B cell (primary cell): ENCODE data around the gene TOMM22. TPM values are rescaled to one million over a fixed set of nuclear protein-coding genes. Genes with fewer than 3 reads are reported as not detected.

Experiments used
- ATAC-seq: fragments of 200-7000 bp; cut with Tn5 transposase; one replicate; pipeline ENCODE4 v1.10.0; 2021; ENCODE audit warnings: low read depth, mild to moderate bottlenecking, moderate number of reproducible peaks, moderate library complexity
- CTCF ChIA-PET: fragments of 350-600 bp; sonication (Branson Sonifier 250); formaldehyde crosslinking; loops from one replicate; lab custom pipeline; 2021; ENCODE audit warnings: antibody characterized with exemption, inconsistent platforms; lab: Charles Lee
- POLR2A ChIA-PET: fragments of 350-600 bp; sonication (Branson Sonifier 250); formaldehyde crosslinking; loops from one replicate; lab custom pipeline; 2021; ENCODE audit warnings: antibody characterized with exemption; lab: Charles Lee
- DNase-seq: peaks from one replicate; pipeline ENCODE4 v3.0.0; 2013
- H2AFZ ChIP-seq: 2 replicates; pipeline ENCODE4 v1.6.1; 2012; ENCODE audit warnings: mild to moderate bottlenecking, low read depth, low read length; ENCODE audit not compliant: insufficient read depth, poor library complexity, severe bottlenecking
- H3K27ac ChIP-seq, 2 donors: 1 replicate in 1 of 2; 2 replicates in 1 of 2; pipeline ENCODE4 v1.5.1; 2012 to 2013; ENCODE audit warnings: low read length in 2 of 2, mild to moderate bottlenecking in 2 of 2, moderate library complexity in 1 of 2
- H3K27me3 ChIP-seq, 4 experiments: fragments of 200-600 bp in 1 of 4; sonication (generic) in 1 of 4; replicated peaks in 1 of 4; 1 replicate in 2 of 4; 2 replicates in 2 of 4; pipeline versions ENCODE4 v1.6.1 to v1.7.0; 2013 to 2016; ENCODE audit warnings: low read length in 3 of 4, mild to moderate bottlenecking in 2 of 4, mixed read lengths in 1 of 4, moderate library complexity in 1 of 4; ENCODE audit not compliant: insufficient read depth in 4 of 4, control insufficient read depth in 3 of 4; ENCODE audit errors: control extremely low read depth in 1 of 4
- H3K36me3 ChIP-seq, 2 experiments: replicated peaks in 1 of 2; 1 replicate in 1 of 2; 2 replicates in 1 of 2; pipeline versions ENCODE4 v1.6.1 to v1.7.1; 2013; ENCODE audit warnings: low read length in 1 of 2; ENCODE audit not compliant: insufficient read depth in 2 of 2, control insufficient read depth in 1 of 2; ENCODE audit errors: control extremely low read depth in 1 of 2, extremely low read depth in 1 of 2
- H3K4me1 ChIP-seq, 2 donors: fragments of 200-600 bp in 1 of 2; sonication (generic) in 1 of 2; 1 replicate in 1 of 2; 2 replicates in 1 of 2; pipeline versions ENCODE4 v1.5.1 to v1.6.1; 2013 to 2017; ENCODE audit warnings: low read length in 2 of 2; ENCODE audit not compliant: control insufficient read depth in 2 of 2, insufficient read depth in 2 of 2
- H3K4me2 ChIP-seq: replicated peaks from 2 replicates; pipeline ENCODE3; 2012; ENCODE audit warnings: mild to moderate bottlenecking, low read depth, low read length; ENCODE audit not compliant: poor library complexity, severe bottlenecking
- H3K4me3 ChIP-seq, 5 experiments: fragments of 200-600 bp in 1 of 5; sonication (generic) in 1 of 5; 1 replicate in 3 of 5; 2 replicates in 2 of 5; pipeline versions ENCODE4 v1.5.1 to v1.7.0; 2011 to 2016; ENCODE audit warnings: low read length in 4 of 5, mild to moderate bottlenecking in 4 of 5, low read depth in 2 of 5, control low read depth in 1 of 5, moderate library complexity in 1 of 5; ENCODE audit not compliant: insufficient read depth in 1 of 5; ENCODE audit errors: control extremely low read depth in 1 of 5, extremely low read depth in 1 of 5
- H3K79me2 ChIP-seq: fragments of 200-600 bp; sonication (generic); one replicate; pipeline ENCODE4 v1.6.0; 2016; ENCODE audit warnings: low read length; ENCODE audit not compliant: control insufficient read depth, insufficient read depth
- H3K9ac ChIP-seq: fragments of 200-600 bp; sonication (generic); 2 replicates; pipeline ENCODE4 v1.6.1; 2017; ENCODE audit warnings: mild to moderate bottlenecking, low read length, moderate library complexity
- H3K9me3 ChIP-seq, 3 donors: one replicate each; pipeline versions ENCODE4 v1.6.1 to v1.7.1; 2013; ENCODE audit warnings: low read length in 2 of 3; ENCODE audit not compliant: control insufficient read depth in 2 of 3, insufficient read depth in 1 of 3; ENCODE audit errors: control extremely low read depth in 1 of 3
- H4K20me1 ChIP-seq: 2 replicates; pipeline ENCODE4 v1.6.0; 2012; ENCODE audit warnings: mild to moderate bottlenecking, low read length; ENCODE audit not compliant: insufficient read depth, control insufficient read depth, poor library complexity, severe bottlenecking
- H3K27ac Mint-ChIP-seq: one replicate; pipeline ENCODE4 v1.8.0; 2021; ENCODE audit warnings: mixed read lengths
- H3K27me3 Mint-ChIP-seq: one replicate; pipeline ENCODE4 v1.8.0; 2021; ENCODE audit warnings: mixed read lengths
- H3K4me1 Mint-ChIP-seq: one replicate; pipeline ENCODE4 v1.8.0; 2021; ENCODE audit warnings: mixed read lengths
- H3K4me3 Mint-ChIP-seq: one replicate; pipeline ENCODE4 v1.8.0; 2021; ENCODE audit warnings: mixed read lengths
- H3K9me3 Mint-ChIP-seq: one replicate; pipeline ENCODE4 v1.8.0; 2022; ENCODE audit warnings: mixed read lengths; ENCODE audit not compliant: insufficient read depth
- EZH2 ChIP-seq: IDR thresholded peaks from 2 replicates; pipeline ENCODE4 v1.6.1; 2012; ENCODE audit warnings: borderline replicate concordance, low read depth, mild to moderate bottlenecking, moderate library complexity, low read length; ENCODE audit not compliant: insufficient read depth, poor library complexity, severe bottlenecking
- WGBS: methylation state at CpG from one replicate; pipeline ENCODE4 v1.1.5; 2013; ENCODE audit warnings: missing lambda C conversion rate; ENCODE audit not compliant: insufficient coverage; 5-methylcytosine and 5-hydroxymethylcytosine counted together
- intact Hi-C: fragments of 100-400 bp; cut with micrococcal nuclease; formaldehyde crosslinking; loops from one replicate; pipeline ENCODE4 v1.10.0; 2022
- polyA plus RNA-seq: library from polyadenylated mRNA; depleted of rRNA; stranded (reverse); fragments of >200 nt; gene quantifications from 2 replicates; pipeline ENCODE4 v1.2.3, GENCODE V29; 2012
- total RNA-seq, 2 donors: library from RNA; stranded (reverse); fragments of 120-200 nt in 1 of 2; gene quantifications; 1 replicate in 1 of 2; 2 replicates in 1 of 2; pipeline versions ENCODE4 v1.2.3 to v1.2.4, GENCODE V29; 2013 to 2022
- TF ChIP-seq, protein P1 (sequence below): fragments of 200-600 bp; IDR thresholded peaks from one replicate; pipeline ENCODE4 v1.8.0; 2022; ENCODE audit warnings: antibody characterized with exemption, mild to moderate bottlenecking

TOMM22 gene
- total and polyA plus RNA-seq, 2 donors (not counting 1 experiment from before 2014, with no cell fraction given), result 21.5 to 47.6 TPM

DNA sequence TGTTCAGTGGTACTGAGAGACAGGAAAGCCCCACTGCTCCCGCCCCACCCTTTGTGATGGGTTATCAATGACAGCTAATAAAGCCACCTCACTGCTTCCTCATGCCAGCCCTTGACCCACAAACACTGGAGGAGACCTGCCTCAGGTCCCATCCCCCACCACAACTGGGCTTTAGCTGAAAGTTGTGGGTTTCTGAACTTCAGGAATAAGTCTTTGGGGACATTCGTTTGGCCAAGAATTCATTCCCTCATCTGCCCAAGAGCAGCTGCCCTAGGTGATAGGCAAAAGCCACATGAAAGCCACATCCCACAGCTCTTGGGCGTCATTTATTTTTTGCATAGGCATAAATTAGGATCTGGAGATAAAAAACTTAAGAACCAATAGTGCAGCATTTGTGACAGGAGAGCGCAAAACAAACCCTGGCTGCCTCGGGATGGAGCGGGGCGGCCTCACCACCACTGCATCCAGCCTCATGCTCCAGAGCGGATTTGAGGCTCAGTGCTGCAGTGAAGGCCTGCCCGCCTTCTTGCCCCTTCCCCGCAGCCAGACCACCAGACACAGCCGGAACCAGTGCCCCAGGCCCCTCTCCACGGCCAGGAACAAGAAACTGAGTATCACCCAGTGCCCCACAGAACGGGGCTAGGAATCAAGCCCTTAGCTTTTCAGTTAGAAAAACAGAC is 52.8 kb downstream of the TOMM22 start:
- H3K27me3 Mint-ChIP-seq, result no peaks in the 10 kb centered on the region
- POLR2A ChIA-PET, result interaction anchor here (0.8 to 3.5 kb wide), 3 partner anchors 12 to 17 kb away, joined by 3 to 15 read pairs (median 3); no protein-coding TSS in a partner anchor
- TF ChIP-seq EZH2, result no peak
- TF ChIP-seq, protein P1, sequence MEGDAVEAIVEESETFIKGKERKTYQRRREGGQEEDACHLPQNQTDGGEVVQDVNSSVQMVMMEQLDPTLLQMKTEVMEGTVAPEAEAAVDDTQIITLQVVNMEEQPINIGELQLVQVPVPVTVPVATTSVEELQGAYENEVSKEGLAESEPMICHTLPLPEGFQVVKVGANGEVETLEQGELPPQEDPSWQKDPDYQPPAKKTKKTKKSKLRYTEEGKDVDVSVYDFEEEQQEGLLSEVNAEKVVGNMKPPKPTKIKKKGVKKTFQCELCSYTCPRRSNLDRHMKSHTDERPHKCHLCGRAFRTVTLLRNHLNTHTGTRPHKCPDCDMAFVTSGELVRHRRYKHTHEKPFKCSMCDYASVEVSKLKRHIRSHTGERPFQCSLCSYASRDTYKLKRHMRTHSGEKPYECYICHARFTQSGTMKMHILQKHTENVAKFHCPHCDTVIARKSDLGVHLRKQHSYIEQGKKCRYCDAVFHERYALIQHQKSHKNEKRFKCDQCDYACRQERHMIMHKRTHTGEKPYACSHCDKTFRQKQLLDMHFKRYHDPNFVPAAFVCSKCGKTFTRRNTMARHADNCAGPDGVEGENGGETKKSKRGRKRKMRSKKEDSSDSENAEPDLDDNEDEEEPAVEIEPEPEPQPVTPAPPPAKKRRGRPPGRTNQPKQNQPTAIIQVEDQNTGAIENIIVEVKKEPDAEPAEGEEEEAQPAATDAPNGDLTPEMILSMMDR, result no peak
- no peak for DNase-seq
- Histone ChIP-seq H2AFZ (no peak overlapping the region), H3K4me3 (no peak overlapping the region), H3K4me2 (no peak overlapping the region), H3K9ac (no peak overlapping the region), H3K36me3 (peaks cover 4 to 89% of the 10 kb centered on the region in 2 experiments), H4K20me1 (peaks cover 96% of the 10 kb centered on the region), H3K79me2 (peaks cover under 1% of the 10 kb centered on the region), H3K27ac (peak overlapping the region in 1 of 2 donors; percentile 30), H3K9me3 (no peaks in the 10 kb centered on the region), H3K4me1 (peaks cover 0 to 19% of the 10 kb centered on the region in 2 donors), H3K27me3 (no peaks in the 10 kb centered on the region)
- intact Hi-C loops, result no loop called here
- H3K27ac Mint-ChIP-seq, result peak overlapping the region; percentile 78
- H3K4me3 Mint-ChIP-seq, result no peak overlapping the region
- no peaks in the 10 kb centered on the region for H3K9me3 Mint-ChIP-seq
- peaks cover 33% of the 10 kb centered on the region for H3K4me1 Mint-ChIP-seq
- CTCF ChIA-PET, result interaction anchor here (0.7 to 8.3 kb wide), 15 partner anchors 9 to 682 kb away, joined by 3 to 81 read pairs (median 6); partner anchors contain the start of genes CBX6 and SUN2
- 91% methylated on average over 9 of the region's 13 CpGs for WGBS
- no peak for ATAC-seq

Other genes with a start within 250 kb of the TOMM22 start
- not detected in 2 replicates for gene KCNJ4, start 226.8 kb upstream of the TOMM22 start, total RNA-seq
- not detected in 2 replicates for gene KCNJ4, start 226.8 kb upstream of the TOMM22 start, polyA plus RNA-seq
- not detected in 2 replicates for gene KDELR3, start 213.9 kb upstream of the TOMM22 start, total RNA-seq
- gene KDELR3, start 213.9 kb upstream of the TOMM22 start, polyA plus RNA-seq, result 0.16 TPM in 1 of 2 replicates, not detected in the other
- gene DDX17, start 175.6 kb upstream of the TOMM22 start, total RNA-seq, result 936 and 967 TPM in 2 replicates
- 754 and 1,009 TPM in 2 replicates for gene DDX17, start 175.6 kb upstream of the TOMM22 start, polyA plus RNA-seq
- 0.22 and 0.64 TPM in 2 replicates for gene DMC1, start 111.8 kb upstream of the TOMM22 start, total RNA-seq
- gene DMC1, start 111.8 kb upstream of the TOMM22 start, polyA plus RNA-seq, result not detected in 2 replicates
- 0.57 and 1.1 TPM in 2 replicates for gene FAM227A, start 25.6 kb upstream of the TOMM22 start, total RNA-seq
- 0.04 and 0.07 TPM in 2 replicates for gene FAM227A, start 25.6 kb upstream of the TOMM22 start, polyA plus RNA-seq
- 20.7 and 21.7 TPM in 2 replicates for gene CBY1, start 25.3 kb upstream of the TOMM22 start, total RNA-seq
- 6.0 and 7.5 TPM in 2 replicates for gene CBY1, start 25.3 kb upstream of the TOMM22 start, polyA plus RNA-seq
- gene JOSD1, start 19.0 kb downstream of the TOMM22 start, total RNA-seq, result 88.2 and 94.8 TPM in 2 replicates
- gene JOSD1, start 19.0 kb downstream of the TOMM22 start, polyA plus RNA-seq, result 78.7 and 144 TPM in 2 replicates
- 174 and 175 TPM in 2 replicates for gene GTPBP1, start 24.0 kb downstream of the TOMM22 start, total RNA-seq
- gene GTPBP1, start 24.0 kb downstream of the TOMM22 start, polyA plus RNA-seq, result 77.8 and 105 TPM in 2 replicates
- 305 and 322 TPM in 2 replicates for gene SUN2, start 74.0 kb downstream of the TOMM22 start, total RNA-seq
- gene SUN2, start 74.0 kb downstream of the TOMM22 start, polyA plus RNA-seq, result 224 and 229 TPM in 2 replicates
- 9.0 and 10.3 TPM in 2 replicates for gene DNAL4, start 112.2 kb downstream of the TOMM22 start, total RNA-seq
- gene DNAL4, start 112.2 kb downstream of the TOMM22 start, polyA plus RNA-seq, result 9.0 and 9.9 TPM in 2 replicates
- gene NPTXR, start 162.1 kb downstream of the TOMM22 start, total RNA-seq, result 0.68 and 0.71 TPM in 2 replicates
- 0.16 and 0.17 TPM in 2 replicates for gene NPTXR, start 162.1 kb downstream of the TOMM22 start, polyA plus RNA-seq
- gene CBX6, start 190.3 kb downstream of the TOMM22 start, total RNA-seq, result 55.1 and 57.6 TPM in 2 replicates
- 14.9 and 15.2 TPM in 2 replicates for gene CBX6, start 190.3 kb downstream of the TOMM22 start, polyA plus RNA-seq